ENCODE results near the gene CHRNA9.

CHRNA9 gene

GRCh38 chr4:40402556-40402955 is 67.4 kb downstream of the CHRNA9 start:
- DNase-seq, result no peak
- in situ Hi-C loops (cut with HindIII; ENCODE audit: low pct_ligation_motif_present, low pct_unique_long_range_greater_than_20kb, low sequenced_read_pairs), result no loop called here

GRCh38 chr4:40403081-40403480 is 67.9 kb downstream of the CHRNA9 start:
- in situ Hi-C loops (cut with HindIII; ENCODE audit: low pct_ligation_motif_present, low pct_unique_long_range_greater_than_20kb, low sequenced_read_pairs), result no loop called here
- no peak for DNase-seq
